ENCODE measurements around the gene ZFAND6.

ZFAND6 gene

DNA sequence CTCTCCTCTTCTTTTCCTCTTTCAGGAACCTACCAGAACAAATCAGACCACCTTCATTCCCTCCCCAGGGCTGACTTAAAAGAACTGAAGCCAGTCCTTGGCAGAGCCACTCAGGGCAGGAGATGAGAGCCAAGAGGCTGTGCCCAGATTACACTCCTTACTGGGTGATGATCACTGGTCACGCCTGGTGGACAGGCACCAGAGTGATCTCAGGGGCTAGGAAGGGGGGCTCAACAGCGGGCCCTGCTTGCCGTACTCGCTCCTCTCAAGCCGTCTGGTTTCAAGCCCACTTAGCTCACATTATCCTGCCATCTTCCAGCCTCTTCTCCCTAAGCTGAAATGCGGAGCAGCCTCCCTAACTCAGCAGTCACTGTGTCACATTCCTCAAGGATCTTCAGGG lies 91.7 kb downstream of the ZFAND6 start:
- Histone ChIP-seq H3K36me3 (ENCODE audit: insufficient read depth, low read length) (no peaks in the 10 kb centered on the region), H3K4me2 (ENCODE audit: low read length) (no peak overlapping the region), H4K20me1 (ENCODE audit: insufficient read depth, low read length) (no peaks in the 10 kb centered on the region), H3K4me3 (ENCODE audit: low read depth, low read length, poor library complexity, severe bottlenecking) (no peak overlapping the region), H3K79me2 (ENCODE audit: insufficient read depth, low read length) (no peaks in the 10 kb centered on the region), H3F3A (ENCODE audit: insufficient read depth, low read length) (no peaks in the 10 kb centered on the region), H3K9me2 (ENCODE audit: low read depth, low read length) (no peaks in the 10 kb centered on the region), H3K27ac (ENCODE audit: low read depth, low read length, poor library complexity, severe bottlenecking) (no peak overlapping the region), H3K9ac (ENCODE audit: low read length) (no peak overlapping the region), H2AFZ (ENCODE audit: low read length) (no peak overlapping the region), H3K27me3 (ENCODE audit: insufficient read depth, low read length) (no peaks in the 10 kb centered on the region), H3K9me3 (ENCODE audit: low read length) (no peaks in the 10 kb centered on the region), H3K4me1 (ENCODE audit: insufficient read depth, low read length, severe bottlenecking) (peaks cover 8% of the 10 kb centered on the region)
- TF ChIP-seq EZH2 (IDR thresholded peaks at IDR 0.05; ENCODE audit: borderline replicate concordance, low read length) (no peak), CTCF (IDR thresholded peaks at IDR 0.05; ENCODE audit: low read length) (no peak)

DNA sequence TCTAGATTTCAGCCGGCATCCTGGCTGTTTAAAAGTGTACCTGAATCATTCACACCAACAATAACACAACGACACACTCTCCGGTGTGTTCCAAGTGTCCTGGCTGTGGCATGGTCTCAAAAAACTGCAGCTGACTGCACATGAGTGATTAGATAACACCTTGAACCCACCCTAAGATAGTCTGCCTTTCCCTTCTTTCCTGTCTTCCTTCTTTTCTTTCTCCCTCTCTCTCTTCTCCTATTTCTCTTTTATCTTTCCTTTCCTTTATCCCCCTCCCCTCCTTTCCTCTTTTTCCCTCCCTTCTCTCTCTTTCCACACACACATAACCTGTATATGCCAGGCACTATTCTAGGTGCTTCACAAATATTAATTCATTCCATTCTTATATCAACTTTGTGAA lies 92.1 kb downstream of the ZFAND6 start:
- no peak overlapping the region for H3K4me3 ChIP-seq (ENCODE audit: low read depth, low read length, poor library complexity, severe bottlenecking)
- H3K9me3 ChIP-seq (ENCODE audit: low read length), result no peaks in the 10 kb centered on the region
- H2AFZ ChIP-seq (ENCODE audit: low read length), result no peak overlapping the region
- no peaks in the 10 kb centered on the region for H3F3A ChIP-seq (ENCODE audit: insufficient read depth, low read length)
- H3K27ac ChIP-seq (ENCODE audit: low read depth, low read length, poor library complexity, severe bottlenecking), result no peak overlapping the region
- H3K36me3 ChIP-seq (ENCODE audit: insufficient read depth, low read length), result no peaks in the 10 kb centered on the region
- H3K9me2 ChIP-seq (ENCODE audit: low read depth, low read length), result no peaks in the 10 kb centered on the region
- peaks cover 8% of the 10 kb centered on the region for H3K4me1 ChIP-seq (ENCODE audit: insufficient read depth, low read length, severe bottlenecking)
- no peak for TF ChIP-seq CTCF (IDR thresholded peaks at IDR 0.05; ENCODE audit: low read length)
- no peak for TF ChIP-seq EZH2 (IDR thresholded peaks at IDR 0.05; ENCODE audit: borderline replicate concordance, low read length)
- H4K20me1 ChIP-seq (ENCODE audit: insufficient read depth, low read length), result no peaks in the 10 kb centered on the region
- H3K27me3 ChIP-seq (ENCODE audit: insufficient read depth, low read length), result no peaks in the 10 kb centered on the region
- H3K79me2 ChIP-seq (ENCODE audit: insufficient read depth, low read length), result no peaks in the 10 kb centered on the region
- H3K4me2 ChIP-seq (ENCODE audit: low read length), result peak overlapping the region; percentile 74; the same call in 1 of the 2 replicates
- no peak overlapping the region for H3K9ac ChIP-seq (ENCODE audit: low read length)

GRCh38 chr15:80152180-80152895 lies 92.9 kb downstream of the ZFAND6 start:
- Histone ChIP-seq H3F3A (ENCODE audit: insufficient read depth, low read length) (no peaks in the 10 kb centered on the region), H3K9ac (ENCODE audit: low read length) (peak overlapping the region; percentile 52; the same call in 1 of the 2 replicates), H3K4me3 (ENCODE audit: low read depth, low read length, poor library complexity, severe bottlenecking) (peak overlapping the region; percentile 82), H3K9me3 (ENCODE audit: low read length) (no peaks in the 10 kb centered on the region), H4K20me1 (ENCODE audit: insufficient read depth, low read length) (no peaks in the 10 kb centered on the region), H3K79me2 (ENCODE audit: insufficient read depth, low read length) (no peaks in the 10 kb centered on the region), H3K4me1 (ENCODE audit: insufficient read depth, low read length, severe bottlenecking) (peaks cover 8% of the 10 kb centered on the region), H3K4me2 (ENCODE audit: low read length) (peak overlapping the region; percentile 74), H3K27ac (ENCODE audit: low read depth, low read length, poor library complexity, severe bottlenecking) (no peak overlapping the region), H3K36me3 (ENCODE audit: insufficient read depth, low read length) (no peaks in the 10 kb centered on the region), H3K9me2 (ENCODE audit: low read depth, low read length) (no peaks in the 10 kb centered on the region), H3K27me3 (ENCODE audit: insufficient read depth, low read length) (no peaks in the 10 kb centered on the region), H2AFZ (ENCODE audit: low read length) (0 out of 2 replicates have a peak overlapping the region, but pooled peaks have one; percentile 53)
- no peak for TF ChIP-seq EZH2 (IDR thresholded peaks at IDR 0.05; ENCODE audit: borderline replicate concordance, low read length)
- no peak for TF ChIP-seq CTCF (IDR thresholded peaks at IDR 0.05; ENCODE audit: low read length)

All from OCI-LY1 (cell line).